RWPE2 (cell line): ENCODE measurements around the gene RAB28.
A peak's percentile ranks its signal among the peaks of the same experiment; 100 is the strongest.
"Not testable (repeated sequence)": the region's sequence is repeated elsewhere in the genome, so short reads cannot be mapped to it uniquely, and the experiment has no call there.

Experiments
- ATAC-seq: fragments of 200-7000 bp; cut with Tn5 transposase; 3 replicates; pipeline ENCODE4 v1.9.1; 2021; ENCODE audit warnings: low read depth
- DNase-seq: peaks from one replicate; pipeline ENCODE4 v3.0.0-alpha.2; 2020; ENCODE audit warnings: low spot score
- H3K27ac ChIP-seq: fragments of 450-650 bp; 2 replicates; pipeline ENCODE4 v1.5.1; 2017; ENCODE audit warnings: mild to moderate bottlenecking; ENCODE audit not compliant: poor library complexity, severe bottlenecking
- H3K27me3 ChIP-seq: fragments of 250-450 bp; sonication (Bioruptor Pico); 2 replicates; pipeline ENCODE4 v1.5.1; 2021; ENCODE audit warnings: mild to moderate bottlenecking, moderate library complexity; ENCODE audit not compliant: insufficient read depth, poor library complexity, severe bottlenecking
- H3K36me3 ChIP-seq: fragments of 250-450 bp; sonication (Bioruptor Pico); 2 replicates; pipeline ENCODE4 v1.5.1; 2020; ENCODE audit warnings: low read depth, mild to moderate bottlenecking, moderate library complexity
- H3K4me1 ChIP-seq: fragments of 250-450 bp; sonication (Bioruptor Pico); 2 replicates; pipeline ENCODE4 v1.5.1; 2021; ENCODE audit warnings: mild to moderate bottlenecking, moderate library complexity; ENCODE audit not compliant: insufficient read depth, poor library complexity, severe bottlenecking
- H3K4me3 ChIP-seq: fragments of 250-450 bp; sonication (Bioruptor Pico); 2 replicates; pipeline ENCODE4 v1.5.1; 2021; ENCODE audit warnings: mild to moderate bottlenecking, moderate library complexity; ENCODE audit not compliant: severe bottlenecking
- H3K9me3 ChIP-seq: fragments of 250-450 bp; sonication (Bioruptor Pico); 2 replicates; pipeline ENCODE4 v1.5.1; 2021; ENCODE audit warnings: mild to moderate bottlenecking, moderate library complexity; ENCODE audit not compliant: severe bottlenecking
- TF ChIP-seq, protein P1 (sequence below): fragments of 450-650 bp; IDR thresholded peaks from one replicate; pipeline ENCODE4 v1.5.1; 2017; ENCODE audit warnings: mild to moderate bottlenecking, moderate library complexity; ENCODE audit not compliant: poor library complexity, severe bottlenecking

Gene RAB28

GRCh38 chr4:13399257-13399656, 84.9 kb downstream of the RAB28 start:
- no peaks in the 10 kb centered on the region for H3K36me3 ChIP-seq
- no peak overlapping the region for H3K4me3 ChIP-seq
- no peaks in the 10 kb centered on the region for H3K27me3 ChIP-seq
- TF ChIP-seq, protein P1, sequence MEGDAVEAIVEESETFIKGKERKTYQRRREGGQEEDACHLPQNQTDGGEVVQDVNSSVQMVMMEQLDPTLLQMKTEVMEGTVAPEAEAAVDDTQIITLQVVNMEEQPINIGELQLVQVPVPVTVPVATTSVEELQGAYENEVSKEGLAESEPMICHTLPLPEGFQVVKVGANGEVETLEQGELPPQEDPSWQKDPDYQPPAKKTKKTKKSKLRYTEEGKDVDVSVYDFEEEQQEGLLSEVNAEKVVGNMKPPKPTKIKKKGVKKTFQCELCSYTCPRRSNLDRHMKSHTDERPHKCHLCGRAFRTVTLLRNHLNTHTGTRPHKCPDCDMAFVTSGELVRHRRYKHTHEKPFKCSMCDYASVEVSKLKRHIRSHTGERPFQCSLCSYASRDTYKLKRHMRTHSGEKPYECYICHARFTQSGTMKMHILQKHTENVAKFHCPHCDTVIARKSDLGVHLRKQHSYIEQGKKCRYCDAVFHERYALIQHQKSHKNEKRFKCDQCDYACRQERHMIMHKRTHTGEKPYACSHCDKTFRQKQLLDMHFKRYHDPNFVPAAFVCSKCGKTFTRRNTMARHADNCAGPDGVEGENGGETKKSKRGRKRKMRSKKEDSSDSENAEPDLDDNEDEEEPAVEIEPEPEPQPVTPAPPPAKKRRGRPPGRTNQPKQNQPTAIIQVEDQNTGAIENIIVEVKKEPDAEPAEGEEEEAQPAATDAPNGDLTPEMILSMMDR = no peak
- H3K4me1 ChIP-seq = no peaks in the 10 kb centered on the region
- no peak overlapping the region for H3K27ac ChIP-seq
- H3K9me3 ChIP-seq = no peaks in the 10 kb centered on the region
- DNase-seq (no peak), ATAC-seq (0 out of 3 replicates have a peak, but pooled peaks have one; percentile 29)

DNA sequence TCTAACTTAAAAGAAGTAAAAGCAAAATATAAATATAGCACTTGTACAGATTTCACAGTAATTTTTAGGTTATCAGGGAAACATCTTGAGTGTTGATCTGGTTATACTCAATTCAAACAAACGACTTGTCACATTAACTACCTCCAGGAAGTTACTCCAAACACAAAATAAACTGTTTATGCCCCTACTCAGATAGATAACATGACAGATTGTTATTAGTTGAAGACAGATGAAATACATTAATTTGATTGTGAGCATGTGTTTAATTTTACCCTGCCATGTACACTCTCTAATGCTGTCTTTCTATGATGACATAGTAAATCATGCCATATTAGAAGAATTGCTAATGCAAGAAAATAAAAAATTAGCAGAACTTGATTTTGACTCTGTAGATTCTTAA, 88.0 kb downstream of the RAB28 start:
- Histone ChIP-seq H3K4me1 (no peaks in the 10 kb centered on the region), H3K36me3 (no peaks in the 10 kb centered on the region), H3K27me3 (no peaks in the 10 kb centered on the region), H3K27ac (no peak overlapping the region), H3K9me3 (no peaks in the 10 kb centered on the region), H3K4me3 (no peak overlapping the region)
- no peak for DNase-seq
- TF ChIP-seq, protein P1 = no peak
- no peak for ATAC-seq

- not testable (repeated sequence) for H3K27me3 ChIP-seq, H3K36me3 ChIP-seq, DNase-seq, H3K27ac ChIP-seq, H3K4me3 ChIP-seq, H3K4me1 ChIP-seq, H3K9me3 ChIP-seq, ATAC-seq
Observed at GRCh38 chr4:13389901-13390300, 94.2 kb downstream of the RAB28 start.

GRCh38 chr4:13386405-13387107, 97.6 kb downstream of the RAB28 start:
- no peaks in the 10 kb centered on the region for H3K4me1 ChIP-seq
- no peaks in the 10 kb centered on the region for H3K27me3 ChIP-seq
- no peak for DNase-seq
- no peak for ATAC-seq
- H3K9me3 ChIP-seq = no peaks in the 10 kb centered on the region
- no peaks in the 10 kb centered on the region for H3K36me3 ChIP-seq
- H3K27ac ChIP-seq = no peak overlapping the region
- H3K4me3 ChIP-seq = no peak overlapping the region
- TF ChIP-seq, protein P1 = no peak

- ATAC-seq = no peak
- H3K27me3 ChIP-seq = no peaks in the 10 kb centered on the region
- no peaks in the 10 kb centered on the region for H3K9me3 ChIP-seq
- no peaks in the 10 kb centered on the region for H3K4me1 ChIP-seq
- no peaks in the 10 kb centered on the region; the same call in 1 of the 2 replicates for H3K36me3 ChIP-seq
- H3K27ac ChIP-seq = no peak overlapping the region
- TF ChIP-seq, protein P1 = no peak
- H3K4me3 ChIP-seq = no peak overlapping the region
- no peak for DNase-seq
Observed at GRCh38 chr4:13384055-13384454, 100.1 kb downstream of the RAB28 start.
